CD4-positive, alpha-beta T cell treated with Interleukin-12 subunit alpha and Interleukin-12 subunit beta, for 1 hour (primary cell): Measurements from ENCODE around the gene PVALEF.

Experiments used
- DNase-seq: peaks from one replicate; pipeline ENCODE4 v3.0.0-alpha.2; 2020

Gene PVALEF

GRCh38 chr17:81186203-81186602, 20.9 kb downstream of the PVALEF start:
- DNase-seq, result no peak

DNA sequence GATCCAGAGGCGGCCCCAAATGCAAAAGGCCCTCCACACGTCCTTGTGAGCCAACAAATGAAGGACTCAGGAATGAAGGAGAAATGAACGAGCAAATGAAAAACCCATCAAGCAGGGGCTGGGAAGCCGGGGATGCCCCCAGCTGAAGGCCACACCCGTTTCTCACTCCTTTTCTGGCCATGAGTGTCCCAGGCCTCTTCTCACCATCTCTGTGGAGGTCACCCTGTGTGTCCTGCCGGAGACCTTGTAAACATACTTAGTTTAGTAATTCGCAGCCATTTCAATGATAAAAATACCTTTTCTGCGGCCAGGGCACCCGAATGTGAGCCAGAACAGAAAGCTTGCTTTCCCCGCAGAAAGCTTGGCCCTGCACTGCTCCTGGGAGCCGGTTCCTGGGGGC, 21.8 kb downstream of the PVALEF start:
- no peak for DNase-seq

DNA sequence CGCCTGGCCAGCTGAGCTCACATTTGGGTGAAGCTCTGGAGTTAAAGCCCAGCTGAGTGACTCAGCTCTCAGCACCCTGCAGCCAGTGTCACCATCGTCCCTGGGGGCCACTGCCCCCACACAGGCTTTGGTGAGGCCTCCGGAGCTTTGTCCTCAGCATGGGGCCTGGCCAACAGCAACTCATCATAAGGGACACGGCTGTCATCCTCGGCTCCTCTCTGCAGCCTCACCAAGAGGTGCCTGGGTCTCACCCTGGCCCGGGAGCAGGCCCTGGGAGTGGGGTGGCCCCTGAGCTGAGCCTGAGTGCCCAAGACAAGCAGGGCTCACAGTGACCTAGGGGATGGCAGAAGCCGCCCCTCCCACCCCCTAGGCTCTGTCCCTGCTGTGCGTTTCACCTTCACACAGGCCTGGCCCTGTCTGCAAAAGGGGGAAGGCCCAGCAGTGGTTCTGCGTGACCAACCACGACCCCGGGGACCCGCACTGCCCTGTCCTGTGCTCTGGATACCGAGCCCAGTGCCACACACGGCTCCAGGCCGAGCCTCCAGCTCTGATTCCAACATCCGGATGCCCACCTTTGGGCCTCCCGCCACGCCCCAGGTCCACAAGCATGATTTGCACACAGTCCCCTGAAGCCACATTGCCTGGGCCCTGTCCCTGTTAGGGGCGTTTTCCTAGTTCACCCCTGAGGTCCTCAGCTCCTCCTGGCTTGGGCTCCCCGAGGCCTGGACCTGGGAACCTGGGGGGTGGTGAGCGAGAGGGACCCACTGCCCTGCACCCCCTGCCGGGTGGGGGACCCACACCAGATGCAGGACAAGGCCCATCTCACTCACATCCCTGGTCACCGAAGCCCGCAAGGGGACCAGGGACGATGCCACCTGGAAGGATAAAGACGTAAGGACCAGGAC, 22.5 kb downstream of the PVALEF start:
- DNase-seq, result no peak

GRCh38 chr17:81188491-81188840, 23.2 kb downstream of the PVALEF start:
- DNase-seq, result no peak

- DNase-seq, result no peak
These were observed 23.7 kb downstream of the PVALEF start for GRCh38 chr17:81189016-81189415.

GRCh38 chr17:81189670-81190530, 24.6 kb downstream of the PVALEF start:
- no peak for DNase-seq

DNA sequence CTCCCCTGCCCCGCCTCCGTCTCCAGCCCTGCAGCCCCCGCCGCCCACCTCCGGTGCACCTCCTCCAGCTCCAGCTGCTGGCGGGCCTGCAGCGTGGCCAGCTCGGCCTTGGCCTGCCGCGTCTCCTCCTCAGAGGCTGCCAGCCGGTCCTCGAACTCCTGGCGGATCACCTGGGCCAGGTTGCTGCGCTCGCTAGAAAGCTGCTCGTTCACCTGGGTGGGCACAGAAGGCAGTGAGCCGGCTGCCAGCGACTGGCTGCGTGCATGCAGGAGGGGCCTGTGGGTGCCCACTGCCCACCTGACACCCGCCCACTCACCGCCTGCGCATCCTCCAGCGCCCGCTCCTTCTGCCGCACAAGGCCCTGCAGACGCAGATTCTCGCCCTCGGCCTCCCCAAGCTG, 25.3 kb downstream of the PVALEF start:
- no peak for DNase-seq

DNA sequence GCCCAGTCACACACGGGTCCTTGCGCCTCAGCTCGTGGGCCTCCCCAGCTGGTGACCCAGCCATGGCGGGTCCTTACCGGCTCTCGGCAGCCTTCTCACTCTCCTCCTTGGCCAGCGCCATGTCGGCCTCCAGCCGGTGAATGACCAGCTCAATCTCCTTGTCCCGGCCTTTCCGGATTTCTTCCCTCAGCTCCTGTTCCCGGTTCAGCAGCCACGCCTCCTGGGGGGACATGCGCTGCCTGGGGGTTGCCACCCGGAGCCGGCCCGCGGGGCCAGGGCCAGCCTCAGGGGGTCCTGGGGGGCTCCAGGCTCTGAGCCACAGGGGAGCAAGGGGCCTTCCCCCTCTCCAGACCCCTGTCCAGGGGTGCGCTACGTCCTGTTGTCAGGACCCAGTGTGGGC, 25.8 kb downstream of the PVALEF start:
- DNase-seq, result no peak

DNA sequence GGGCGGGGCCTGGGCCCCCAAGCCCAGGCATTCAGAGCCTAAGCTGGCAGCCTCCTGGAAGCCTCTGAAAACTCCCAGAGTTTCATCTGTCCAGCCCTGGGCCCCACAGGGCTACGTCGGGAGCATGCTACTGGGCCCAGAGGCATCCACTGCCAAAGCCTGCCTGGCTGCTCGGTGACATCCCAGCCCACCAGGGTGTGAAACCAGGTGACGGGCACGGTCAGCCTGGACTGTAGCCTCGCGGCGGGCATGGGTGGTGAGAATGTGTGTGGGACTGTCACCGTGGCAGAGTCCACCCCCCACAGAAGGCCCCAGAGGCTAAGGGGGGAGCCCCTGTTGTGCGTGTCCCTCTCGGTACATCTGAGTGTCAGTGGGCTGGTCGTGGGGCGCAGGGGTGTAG, 26.3 kb downstream of the PVALEF start:
- DNase-seq, result no peak

DNA sequence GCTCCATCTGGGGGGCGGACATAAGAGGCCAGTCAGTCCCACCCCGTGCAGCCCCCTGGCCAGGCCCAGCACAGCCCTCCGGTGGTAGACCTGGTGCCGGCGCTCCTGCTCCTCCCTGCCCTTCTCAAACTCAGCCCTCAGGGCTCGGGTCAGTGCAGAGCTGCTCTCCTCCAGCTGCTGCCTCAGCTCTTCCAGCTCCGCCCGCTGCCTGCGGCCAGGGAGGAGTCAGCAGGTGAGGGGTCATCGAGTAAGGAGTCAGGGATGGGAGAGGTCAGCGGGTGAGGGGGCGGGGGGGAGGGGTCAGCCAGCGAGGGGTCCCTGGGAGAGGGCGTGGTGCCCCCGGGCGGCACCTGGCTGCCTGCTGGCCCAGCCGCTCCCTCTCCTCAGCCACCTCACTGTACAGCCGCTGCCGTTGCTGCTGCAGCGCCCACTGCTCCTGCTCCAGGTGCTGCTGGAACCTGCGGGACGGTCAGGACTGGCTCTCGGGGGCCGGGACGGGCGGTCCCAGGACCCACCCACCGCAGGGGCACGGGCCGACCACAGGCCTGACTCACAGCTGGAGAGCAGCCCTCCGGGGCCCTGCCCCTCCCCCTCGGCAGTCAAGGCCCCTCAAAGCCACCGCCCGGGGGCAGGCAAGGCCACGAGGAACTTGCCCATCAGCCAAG, 27.2 kb downstream of the PVALEF start:
- no peak for DNase-seq

GRCh38 chr17:81193051-81193410, 27.7 kb downstream of the PVALEF start:
- no peak for DNase-seq

GRCh38 chr17:81193470-81194224, 28.3 kb downstream of the PVALEF start:
- no peak for DNase-seq

DNA sequence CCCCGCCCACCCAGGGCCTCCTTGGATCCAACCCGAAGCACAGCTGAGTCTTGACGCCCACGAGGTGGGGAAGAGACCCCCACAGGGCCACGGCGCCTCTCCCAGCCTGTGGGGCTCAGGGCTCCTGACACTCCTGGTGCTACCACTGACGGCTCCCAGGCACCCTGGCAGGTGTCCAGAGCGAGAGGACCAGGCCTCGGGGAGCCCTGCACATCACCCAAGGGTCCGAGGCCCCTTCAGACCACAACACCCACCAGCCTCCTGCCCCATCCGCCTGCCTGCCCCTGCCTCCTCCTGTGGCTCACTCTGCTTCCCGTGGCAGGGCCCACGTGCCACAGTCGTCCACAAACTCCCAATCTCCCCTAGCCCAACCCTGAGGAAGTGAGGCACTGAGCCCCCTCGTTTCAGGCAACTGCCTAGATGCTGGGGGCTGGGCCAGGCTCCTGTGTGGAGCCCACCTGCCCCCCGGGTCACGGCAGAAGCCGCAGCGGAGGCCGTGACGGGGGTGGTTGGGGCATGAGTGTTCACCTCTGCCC, 29.0 kb downstream of the PVALEF start:
- no peak for DNase-seq

GRCh38 chr17:81194941-81195901, 29.9 kb downstream of the PVALEF start:
- DNase-seq, result no peak

DNA sequence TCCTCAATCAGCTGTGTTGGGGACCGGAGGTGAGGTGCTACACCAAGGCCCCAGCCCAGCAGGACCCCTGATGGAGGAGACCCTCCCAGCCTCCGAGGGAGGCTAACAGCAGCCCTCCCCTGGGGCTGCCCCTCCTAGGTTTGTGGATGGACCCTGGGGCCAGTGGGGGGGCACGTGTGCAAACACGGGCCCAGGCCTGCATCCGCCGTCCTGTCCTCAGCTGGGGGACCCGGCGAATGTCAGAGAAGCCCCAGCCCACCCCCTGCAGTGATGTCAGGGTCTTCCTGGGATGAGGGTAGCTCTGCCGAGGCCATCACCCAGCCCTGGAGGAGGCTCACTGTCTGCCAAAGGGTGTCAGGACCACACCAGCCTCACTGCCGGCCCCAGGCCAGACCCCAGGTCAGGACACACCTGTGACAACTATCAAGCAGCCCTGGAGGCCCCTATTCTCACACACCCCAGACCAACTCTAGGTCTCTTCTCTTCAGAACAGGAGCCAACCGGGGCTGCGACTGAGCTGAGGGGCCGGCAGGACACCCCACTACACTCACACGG, 30.7 kb downstream of the PVALEF start:
- no peak for DNase-seq

DNA sequence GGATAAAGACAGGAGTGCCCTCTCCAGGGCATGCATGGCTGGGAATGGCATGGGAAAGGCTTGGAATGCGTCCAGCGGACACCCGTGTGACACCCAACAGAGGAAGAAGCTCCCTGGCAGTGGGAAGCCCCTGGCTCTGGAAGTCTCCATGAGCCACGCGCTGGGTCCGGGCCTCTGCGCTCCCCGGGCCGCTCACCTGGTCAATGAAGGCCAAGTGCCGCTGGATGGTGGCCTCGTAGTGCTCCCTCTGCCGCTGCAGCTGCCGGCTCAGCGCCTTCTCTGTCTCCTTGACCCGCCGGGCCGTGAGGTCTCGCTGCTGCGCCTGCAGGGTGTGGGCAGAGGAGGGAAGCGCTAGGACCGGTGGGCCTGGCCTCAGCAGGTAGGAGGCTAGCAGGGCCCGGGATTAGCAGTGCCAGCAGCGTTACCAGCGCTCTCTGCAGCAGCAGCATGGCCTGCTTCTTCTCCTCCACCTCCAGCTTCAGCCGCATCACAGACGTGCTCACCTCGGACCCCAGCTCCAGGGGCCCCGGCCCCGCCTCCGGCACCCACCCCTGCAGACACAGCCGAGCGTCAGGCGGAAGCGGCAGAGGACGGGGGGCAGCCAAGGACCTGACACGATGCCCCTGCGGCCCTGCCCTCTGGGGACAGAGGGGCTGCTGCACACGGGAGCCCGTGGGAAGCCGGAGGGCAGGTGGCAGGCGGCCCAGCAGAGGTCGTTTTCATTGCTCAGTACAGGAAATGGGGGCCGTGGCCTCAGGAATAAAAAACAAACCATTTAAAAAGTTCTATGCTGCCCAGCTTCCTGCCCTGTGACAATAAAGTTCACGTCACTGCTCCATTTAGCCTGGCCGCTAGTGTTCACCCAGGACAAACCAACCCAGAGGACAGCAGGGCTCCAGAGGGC, 31.4 kb downstream of the PVALEF start:
- DNase-seq, result no peak

DNA sequence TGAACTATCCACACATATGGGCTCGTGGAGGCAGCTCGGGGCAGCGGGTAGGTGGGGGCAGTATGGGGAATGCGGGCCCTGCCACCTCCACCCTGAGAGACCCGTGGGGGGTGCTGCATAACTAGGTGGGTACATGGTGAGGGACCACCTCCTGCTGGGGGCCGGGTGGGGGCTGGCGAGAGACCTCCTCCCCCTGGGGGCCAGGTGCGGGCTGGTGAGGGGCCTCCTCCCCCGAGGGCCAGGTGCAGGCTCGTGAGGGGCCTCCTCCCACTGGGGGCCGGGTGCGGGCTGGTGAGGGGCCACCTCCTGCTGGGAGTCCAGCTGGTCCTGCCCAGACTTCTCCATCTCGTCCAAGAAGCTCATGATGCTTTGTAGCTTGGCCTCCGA, 32.1 kb downstream of the PVALEF start:
- no peak for DNase-seq

DNA sequence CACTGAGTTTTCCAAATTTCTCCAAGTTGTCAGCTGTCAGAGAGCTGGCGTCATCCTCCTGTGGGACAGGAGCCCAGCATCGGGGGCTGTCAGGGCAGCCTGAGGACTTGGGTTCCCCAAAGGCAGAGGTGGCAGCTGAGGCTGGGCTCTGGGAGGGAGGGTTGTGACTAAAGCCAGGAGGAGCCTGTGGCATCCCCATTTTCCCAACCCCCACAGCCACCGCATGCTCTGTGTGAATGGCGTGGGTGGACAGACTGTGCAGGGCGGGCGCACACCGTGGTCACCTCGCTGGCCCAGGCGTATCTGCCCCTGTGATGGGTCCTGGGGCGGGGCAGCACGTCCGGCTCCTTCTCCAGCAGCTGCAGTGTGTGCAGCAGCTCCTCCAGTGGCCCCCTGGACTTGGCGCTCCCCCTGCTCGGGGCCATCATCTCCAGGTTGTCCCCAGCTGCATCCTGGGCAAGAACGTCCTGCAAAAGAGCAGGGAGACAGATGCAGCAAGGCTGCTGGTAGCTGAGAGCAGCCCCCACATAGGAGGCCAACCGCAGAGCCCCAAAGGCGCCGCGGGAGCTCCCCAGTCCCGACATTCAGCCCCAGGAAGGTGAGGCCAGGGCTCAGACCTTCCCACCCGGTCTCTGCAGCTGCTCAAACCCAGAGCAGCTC, 32.7 kb downstream of the PVALEF start:
- DNase-seq, result no peak

DNA sequence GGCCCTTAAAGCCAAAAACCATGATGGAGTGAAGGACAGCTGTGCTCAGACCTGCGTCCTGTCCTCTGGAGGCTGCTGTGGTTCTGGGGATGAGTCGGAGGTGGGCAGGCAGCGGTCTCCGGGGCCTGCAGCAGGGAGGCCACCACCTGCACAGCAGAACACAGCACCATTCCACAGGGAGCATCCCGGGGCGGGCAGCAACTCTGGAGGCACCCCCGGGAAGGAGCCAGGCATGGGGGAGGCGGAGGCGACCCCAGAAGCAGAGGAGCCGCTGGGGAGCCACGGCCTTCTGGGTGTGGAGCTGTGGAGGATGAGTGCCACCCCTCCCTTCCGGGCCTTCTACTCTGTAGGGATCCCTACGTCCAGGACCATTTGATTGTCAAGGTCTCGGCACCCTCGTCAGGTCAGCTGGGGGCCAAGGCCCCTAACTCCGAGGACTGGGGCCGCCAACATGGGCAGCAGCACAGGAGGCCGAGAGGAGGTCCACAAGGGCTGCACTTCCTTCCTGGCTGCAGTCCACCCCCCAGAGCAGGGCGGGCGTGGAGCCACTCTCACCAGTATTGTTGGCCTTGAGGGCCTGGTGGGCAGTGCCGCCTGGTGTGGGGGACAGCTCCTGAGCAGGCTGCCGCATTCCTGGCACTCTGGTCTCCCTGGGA, 33.6 kb downstream of the PVALEF start:
- no peak for DNase-seq
